MV-4-11 (cell line): Measurements from ENCODE around the gene NVL.
"Not testable (repeated sequence)": the region's sequence is repeated elsewhere in the genome, so short reads cannot be mapped to it uniquely, and the experiment has no call there.

Experiments
- DNase-seq: peaks from one replicate; lab custom pipeline; 2025; lab: John Stamatoyannopoulos, UW

NVL gene

DNA sequence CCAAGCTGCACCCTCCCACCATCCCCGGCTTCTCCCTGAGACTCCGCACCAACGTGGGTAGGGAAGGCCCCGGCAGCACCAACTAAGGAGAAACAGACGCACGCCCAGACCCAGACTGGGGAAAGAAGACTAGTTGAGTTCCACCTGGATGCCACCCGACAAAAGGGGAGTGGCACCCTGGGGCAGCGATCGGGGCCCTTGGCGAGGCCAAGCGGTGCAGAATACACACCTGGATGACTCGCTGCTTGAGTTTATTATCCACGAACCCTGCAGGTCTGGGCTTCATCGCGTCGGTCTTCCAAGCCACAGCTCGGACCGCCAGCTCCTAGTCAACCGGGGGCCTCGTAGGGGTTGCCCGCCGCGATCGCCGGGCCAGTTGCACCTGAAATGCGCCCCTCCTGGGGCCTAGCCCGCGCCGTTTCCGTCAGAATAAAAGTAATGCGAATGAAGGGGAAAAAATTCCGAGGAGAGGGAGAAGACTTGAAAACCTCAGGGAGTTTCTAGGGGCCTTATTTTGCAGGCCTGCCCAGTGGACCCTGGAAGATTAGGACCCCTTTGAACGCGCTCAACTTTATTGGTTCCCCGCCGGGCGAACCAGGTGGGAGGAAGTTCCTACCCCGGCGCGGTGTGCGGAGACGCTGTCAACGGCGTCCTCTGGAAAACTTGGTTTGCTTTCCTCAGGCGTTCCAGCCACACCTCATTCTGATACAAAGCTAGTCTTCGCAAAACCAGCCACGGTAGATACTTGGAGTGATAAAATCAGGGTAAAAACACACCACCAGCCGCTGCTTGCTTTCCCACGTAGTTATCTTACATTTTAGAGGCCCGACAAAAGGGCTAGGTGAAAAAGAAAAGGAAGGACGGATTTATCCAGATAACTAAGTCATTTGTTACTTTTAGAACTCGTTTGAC lies at the start of gene NVL:
Gene NVL, minus strand, starts transcription at position 331 of the 912 bp plus-strand sequence. Its CDS starts 45 bp downstream, at position 286.
- DNase-seq: peak; percentile 82

DNA sequence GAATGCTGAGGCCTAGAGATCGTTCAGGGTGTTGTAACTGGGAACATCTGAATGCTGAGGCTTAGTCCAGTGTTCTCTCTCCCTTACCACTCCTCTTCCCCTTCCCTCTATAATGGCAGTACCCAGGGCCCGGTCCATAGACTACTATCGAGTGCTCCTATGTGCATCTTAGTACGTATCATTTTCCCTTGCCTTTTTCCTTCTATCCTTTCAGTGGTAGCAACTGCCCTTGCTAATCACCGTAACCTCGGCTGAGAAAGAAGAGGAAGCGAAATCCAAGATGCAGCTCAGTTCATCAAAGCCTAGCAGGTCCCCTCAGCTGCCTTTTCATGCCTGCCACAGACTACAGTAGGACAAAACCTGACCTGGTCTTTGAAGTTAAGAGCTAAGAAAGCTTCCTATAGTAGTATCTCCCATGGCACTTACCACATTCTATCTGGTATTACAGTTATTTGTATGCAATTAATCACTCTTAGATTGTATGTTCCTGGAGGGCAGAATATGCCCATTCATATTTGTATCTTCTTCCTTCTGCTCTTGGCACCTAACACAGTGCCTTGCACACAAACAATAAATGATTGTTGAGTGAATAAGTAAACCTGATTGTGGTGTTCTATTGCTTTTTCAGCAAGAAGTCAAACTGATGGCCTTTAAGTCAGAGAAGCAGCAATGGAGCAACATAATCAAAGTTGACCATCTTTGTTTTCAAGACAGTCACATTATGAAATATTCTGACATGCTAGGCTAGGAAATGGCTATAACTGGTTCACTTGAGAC lies 49.1 kb upstream of the NVL start:
- DNase-seq: peak; percentile 91

DNA sequence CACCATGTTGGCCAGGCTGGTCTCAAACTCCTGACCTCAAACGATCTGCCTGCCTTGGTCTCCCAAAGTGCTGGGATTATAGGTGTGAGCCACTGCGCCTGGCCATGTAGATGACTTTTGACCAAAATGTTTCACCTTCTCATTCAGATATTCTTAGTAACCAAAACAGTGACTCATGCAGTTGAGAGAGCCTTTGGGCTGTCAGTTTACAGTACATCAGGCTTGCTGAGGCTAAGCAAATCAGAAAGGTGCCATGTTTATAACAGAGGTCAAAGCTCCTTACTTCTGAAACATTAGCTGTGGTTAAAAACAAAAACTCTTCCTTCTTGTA lies 47.7 kb upstream of the NVL start:
- DNase-seq: peak; percentile 46

DNA sequence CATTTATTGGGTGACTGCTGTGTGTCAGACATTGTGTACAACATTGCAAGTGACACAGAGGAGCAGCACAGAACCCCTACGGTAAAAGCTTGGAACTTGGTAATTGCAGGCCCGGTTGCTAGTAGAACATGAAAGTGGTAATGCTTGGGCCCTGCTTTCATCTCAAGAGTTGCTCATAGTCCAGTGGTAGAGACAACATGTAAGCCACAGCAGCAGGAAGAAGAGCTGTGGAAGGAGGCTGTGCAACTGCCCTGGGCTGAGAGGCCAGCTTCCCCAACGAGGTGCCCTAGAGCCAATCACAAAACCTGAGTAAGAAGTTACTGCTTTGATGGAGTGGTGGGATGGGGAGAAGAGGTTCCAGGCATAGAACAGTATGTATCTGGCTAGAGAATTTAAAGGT lies 45.1 kb upstream of the NVL start:
- no peak for DNase-seq

DNA sequence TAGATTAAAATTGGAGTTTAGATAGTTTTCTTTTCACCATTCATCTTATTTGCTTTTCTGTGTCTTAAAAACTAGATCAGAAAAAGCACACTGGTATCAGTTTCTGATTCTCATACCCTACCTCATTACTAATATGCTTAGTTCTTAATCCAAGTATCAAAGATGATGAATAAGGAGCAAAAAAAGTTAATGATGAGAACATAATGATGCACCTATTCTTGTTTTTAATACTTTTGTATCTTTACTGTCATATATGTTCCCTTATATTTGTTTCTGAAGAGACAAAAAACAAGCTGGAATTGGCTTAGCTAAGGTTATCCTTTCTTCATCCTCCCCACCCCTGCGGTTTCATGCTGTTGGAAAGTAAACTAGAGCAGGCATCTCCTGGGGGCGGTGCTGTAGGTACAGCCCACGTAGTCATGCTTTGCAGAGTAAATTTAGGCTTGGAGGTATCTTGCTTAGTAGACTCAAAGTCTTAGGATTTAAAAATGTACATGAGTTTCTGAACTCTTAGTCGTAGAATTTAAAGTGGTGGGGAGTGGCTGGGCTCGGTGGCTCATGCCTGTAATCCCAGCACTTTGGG lies 43.1 kb upstream of the NVL start:
- DNase-seq: no peak

DNA sequence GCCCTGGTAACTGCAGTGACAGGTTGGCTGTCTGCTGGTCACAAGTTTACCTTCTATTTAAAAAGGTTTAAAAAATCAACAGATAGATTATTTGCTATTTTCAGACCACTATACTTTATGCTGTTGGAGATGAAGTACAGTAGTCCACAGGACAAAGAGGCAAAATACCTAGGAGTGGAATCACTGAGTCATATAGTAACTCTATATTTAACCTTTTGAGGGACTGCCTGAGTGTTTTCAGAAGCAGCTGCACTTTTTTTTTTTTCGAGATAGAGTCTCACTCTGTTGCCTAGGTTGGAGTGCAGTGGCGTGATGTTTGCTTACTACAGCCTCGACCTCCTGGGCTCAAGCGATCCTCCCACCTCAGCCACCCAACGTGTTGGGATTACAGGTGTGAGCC lies 38.4 kb upstream of the NVL start:
- no peak for DNase-seq

DNA sequence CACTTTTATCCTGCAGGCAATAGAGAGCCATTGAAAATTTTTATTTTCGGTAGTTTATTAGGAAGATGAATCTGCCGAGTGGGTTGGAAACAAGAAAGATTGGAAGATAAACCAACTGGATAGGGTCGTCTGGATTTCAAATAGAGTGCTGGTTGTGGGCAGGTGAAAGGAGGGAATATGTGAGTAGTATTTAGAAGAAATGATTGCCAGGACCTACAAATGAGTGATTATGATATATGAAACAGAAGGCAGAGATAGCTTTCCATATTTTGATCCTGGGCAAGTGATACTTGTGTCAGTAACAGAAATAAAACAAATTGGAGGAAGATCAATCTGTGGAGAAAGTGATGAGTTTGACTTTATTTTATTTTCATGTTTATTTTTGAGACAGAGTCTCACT lies 29.2 kb upstream of the NVL start:
- DNase-seq: no peak

DNA sequence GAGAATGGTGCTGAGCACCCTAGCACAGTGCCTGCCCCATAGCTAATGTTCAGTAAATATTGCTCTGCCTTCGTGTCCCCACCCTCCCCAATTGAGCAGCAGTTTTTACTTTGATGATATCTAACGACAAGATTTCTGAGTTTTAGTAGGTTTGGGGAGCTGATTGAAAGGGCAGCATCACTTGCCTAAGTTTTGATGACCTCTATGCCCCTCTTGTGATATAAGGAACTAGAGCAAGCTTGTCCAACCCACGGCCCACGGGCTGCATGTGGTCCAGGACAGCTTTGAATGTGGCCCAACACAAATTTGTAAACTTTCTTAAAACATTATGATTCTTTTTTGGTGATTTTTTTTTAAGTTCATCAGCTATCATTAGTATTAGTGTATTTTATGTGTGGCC lies 28.3 kb upstream of the NVL start:
- peak; percentile 26 for DNase-seq

DNA sequence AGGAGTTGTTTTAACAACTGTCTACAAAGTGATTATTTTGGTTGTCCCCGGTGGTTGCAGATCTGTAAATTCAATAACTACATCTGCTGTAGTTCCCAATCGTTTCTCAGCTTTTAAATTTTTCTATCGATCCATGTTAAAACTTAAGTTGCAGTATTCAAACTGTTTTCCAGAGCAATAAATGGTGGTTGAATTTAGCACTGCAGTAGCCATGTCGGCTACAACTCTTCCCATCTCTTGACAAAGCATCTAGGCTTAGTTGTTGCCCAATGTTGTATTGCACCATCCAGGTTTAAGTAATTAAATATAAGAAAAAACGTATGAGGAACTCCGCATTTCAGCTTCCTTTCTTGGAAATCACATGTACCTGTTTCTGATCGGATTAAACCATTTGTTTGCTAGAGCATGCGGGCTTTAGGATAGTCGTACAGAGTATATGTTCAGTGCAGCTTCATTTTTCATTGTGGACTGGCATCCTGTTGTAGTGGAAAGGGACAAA lies 27.7 kb upstream of the NVL start:
- peak; percentile 85 for DNase-seq

DNA sequence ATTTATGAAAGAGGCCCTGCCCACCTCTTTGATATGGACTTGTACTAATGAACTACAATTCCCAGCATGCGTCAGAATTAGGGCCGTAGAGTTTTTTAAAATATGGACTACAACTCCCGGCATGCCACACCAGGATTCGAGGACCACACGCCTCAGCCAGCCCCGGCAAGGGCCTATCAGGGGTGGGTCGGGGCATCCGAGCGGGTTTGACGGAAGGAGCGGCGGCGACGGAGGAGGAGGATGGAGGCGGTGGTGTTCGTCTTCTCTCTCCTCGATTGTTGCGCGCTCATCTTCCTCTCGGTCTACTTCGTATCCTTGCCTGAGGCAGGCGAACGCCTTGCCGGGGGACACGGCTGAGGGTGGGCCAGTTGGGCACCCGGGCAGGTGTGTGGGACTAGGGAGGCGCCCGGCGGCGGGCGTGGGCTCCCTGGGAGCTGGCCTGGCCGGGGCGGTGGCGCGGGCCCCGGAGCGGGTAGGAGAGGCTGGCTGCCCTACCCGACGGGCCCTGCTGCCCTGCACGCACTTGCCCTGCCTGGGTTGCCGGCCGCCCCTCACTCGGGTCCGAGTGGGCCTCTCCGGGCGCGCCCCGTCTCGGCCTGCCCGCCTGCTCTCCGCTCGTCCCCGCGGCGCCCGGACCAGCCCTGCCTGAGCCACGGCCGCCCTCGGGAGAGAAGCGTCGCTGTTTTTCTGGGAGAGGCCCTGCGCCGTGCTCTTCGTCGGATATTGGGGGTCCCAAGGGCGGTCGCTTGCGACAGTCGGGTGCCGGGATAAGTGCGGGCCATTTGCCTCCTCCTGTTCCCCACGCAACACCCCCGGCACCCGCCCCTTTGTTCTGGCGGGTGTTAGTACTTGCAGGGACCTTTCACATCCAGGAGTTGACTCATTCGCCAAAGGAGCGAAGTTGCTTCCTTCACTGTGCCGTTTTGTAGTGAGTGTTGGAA lies 27.0 kb upstream of the NVL start, which contains the start of gene CNIH4:
Gene CNIH4, plus strand, starts transcription at position 195 of the 941 bp plus-strand sequence. Its CDS starts 46 bp downstream, at position 241.
- peak; percentile 92 for DNase-seq

DNA sequence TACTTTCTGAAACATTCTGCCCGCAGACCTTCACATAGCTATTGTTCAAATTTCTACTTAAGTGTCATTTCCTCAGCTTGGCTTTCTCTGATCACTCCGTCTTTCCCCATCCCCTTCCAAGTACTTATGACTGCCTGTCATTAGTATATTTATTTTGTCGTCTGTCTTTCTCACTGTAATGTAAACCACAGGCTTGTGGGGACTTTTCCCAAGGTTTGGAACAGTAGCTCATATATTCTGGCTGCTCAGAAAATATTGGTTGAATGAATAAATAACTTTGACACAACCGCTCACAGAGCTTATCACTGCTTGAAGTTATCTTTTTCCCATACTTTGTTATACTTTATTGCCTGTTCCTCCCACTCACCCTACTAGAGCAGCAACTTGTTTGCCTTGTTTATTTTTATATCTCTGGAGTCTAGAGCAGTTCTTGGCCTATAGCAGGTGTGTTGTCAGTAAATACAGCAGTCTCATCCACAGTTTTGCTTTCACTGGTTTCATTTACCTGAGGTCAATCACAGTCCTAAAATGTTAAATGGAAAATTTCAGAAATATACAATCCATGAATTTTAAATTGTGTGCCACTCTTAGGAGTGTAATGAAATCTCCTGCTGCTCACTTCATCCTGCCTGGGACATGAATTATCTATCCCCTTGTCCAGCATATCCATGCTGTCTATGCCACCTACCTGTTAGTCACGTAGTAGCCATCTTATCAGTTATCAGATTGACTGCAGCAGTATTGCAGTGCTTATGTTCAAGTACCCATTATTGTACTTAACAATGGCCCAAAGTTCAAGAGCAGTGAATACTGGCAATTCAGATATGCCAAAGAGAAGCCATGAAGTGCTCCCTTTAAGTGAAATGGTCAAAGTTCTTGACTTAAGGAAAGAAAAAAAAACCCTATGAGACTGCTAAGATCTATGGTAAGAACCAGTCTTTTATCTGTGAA lies 24.3 kb upstream of the NVL start:
- DNase-seq: no peak

DNA sequence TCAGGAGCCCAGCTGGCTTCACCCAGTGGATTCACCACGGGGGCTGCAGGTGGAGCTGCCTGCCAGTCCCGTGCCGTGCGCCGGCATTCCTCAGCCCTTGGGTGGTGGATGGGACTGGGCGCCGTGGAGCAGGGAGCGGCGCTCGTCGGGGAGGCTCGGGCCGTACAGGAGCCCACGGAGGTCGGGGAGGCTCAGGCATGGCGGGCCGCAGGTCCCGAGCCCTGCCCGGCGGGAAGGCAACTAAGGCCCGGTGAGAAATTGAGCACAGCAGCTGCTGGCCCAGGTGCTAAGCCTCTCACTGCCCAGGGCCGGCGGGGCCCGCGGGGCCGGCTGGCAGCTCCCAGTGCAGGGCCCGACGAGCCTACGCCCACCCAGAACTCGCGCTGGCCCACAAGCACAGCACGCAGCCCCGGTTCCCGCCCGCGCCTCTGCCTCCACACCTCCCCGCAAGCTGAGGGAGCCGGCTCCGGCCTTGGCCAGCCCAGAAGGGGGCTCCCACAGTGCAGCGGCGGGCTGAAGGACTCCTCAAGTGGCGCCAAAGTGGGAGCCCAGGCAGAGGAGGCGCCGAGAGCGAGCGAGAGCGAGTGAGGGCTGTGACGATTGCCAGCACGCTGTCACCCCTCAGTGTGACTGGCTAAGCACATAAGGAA lies 22.6 kb upstream of the NVL start:
- not testable (repeated sequence) for DNase-seq

DNA sequence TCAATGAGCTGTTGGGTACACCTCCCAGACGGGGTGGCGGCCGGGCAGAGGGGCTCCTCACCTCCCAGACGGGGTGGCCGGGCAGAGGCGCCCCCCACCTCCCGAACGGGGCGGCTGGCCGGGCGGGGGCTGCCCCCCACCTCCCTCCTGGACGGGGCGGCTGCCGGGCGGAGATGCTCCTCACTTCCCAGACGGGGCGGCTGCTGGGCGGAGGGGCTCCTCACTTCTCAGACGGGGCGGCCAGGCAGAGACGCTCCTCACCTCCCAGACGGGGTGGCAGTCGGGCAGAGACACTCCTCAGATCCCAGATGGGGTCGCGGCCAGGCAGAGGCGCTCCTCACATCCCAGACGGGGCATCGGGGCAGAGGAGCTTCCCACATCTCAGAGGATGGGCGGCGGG lies 19.7 kb upstream of the NVL start:
- DNase-seq: not testable (repeated sequence)

DNA sequence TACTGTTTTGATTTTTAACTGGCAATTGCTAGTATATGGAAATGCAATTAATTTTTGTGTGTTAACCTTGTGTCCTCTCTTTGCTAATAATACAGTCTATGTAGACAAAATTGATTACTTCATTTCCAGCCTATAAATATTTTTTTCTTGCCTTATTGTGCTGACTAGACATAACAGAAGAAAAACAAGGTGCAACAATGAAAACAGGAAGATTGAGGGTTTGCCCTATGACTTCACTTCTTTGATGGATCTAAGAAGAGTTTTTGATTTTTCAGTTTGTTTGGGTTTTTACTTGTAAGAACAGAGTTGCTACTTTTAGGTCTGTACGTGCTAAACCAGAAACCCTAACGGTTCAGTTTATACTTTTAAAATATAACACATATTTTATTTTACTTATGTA lies 18.2 kb upstream of the NVL start:
- DNase-seq: no peak

DNA sequence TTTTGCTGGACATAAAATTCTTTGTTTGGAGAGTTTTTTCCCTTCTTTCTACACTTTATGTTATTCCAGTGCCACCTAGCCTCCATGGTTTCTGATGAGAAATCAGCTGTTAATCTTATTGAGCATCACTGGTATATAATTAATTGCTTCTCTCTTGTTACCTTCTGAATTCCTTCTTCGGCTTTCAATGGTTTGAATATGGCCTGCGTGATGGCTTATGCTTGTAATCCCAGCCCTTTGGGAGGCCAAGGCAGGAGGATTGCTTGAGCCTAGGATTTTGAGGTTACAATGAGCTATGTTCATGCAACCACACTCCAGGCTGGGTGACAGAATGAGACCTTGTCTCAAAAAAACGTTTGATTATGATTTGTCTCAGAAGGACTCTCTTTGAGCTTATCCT lies 13.7 kb upstream of the NVL start:
- no peak for DNase-seq

DNA sequence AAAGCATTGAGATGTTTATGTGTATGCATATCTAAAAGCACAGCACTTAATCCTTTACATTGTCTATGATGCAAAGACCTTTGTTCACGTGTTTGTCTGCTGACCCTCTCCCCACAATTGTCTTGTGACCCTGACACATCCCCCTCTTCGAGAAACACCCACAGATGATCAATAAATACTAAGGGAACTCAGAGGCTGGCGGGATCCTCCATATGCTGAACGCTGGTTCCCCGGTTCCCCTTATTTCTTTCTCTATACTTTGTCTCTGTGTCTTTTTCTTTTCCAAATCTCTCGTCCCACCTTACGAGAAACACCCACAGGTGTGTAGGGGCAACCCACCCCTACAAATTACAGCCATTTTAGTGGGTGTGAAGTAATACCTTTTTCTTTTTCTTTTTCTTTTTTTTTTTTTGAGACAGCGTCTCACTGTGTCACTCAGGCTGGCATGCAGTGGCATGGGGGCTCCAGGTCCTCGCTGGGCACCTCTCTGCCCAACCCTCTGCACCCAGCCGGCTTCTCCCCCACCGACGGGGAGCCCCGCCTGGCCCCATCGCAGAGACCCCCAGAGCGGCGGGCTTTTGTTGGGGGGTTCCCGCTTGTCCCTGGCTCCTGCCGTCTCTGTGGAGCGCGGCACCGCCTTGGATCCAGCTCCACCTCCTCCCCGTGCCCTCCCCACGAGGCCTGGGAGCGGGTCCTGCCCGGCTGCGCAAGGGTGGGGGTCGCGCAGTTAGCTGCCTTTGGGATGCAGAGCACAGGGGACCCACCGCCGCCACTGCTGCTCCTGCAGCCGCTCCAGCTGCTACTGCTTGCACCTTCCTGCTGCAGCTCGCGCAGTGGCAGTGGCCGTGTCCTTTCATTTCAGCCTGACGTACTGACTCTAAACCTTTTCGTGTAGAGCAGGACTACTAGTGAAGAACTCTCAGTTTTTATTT lies 10.7 kb upstream of the NVL start:
- DNase-seq: not testable (repeated sequence)

DNA sequence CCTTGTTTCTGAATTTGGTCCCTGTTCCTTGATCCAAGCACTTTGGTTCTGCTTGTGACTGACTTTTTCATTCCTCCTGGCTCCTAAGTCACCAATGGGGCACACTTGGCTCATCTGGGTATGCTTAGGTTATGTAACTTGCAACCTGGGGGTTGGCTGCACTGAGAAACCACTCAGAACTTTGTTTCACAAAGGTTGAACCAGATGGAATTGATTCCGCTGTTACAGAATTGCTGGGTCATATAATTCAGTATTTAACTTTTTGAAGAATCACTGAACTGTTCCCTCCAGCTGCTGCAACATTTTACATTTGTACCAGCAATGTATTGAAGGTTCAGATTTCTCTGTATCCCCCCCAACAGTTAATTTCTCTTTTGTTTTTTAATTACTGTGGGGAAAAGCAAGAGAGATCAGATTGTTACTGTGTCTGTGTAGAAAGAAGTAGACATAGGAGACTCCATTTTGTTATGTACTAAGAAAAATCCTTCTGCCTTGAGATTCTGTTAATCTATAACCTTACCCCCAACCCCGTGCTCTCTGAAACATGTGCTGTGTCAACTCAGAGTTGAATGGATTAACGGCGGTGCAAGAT lies 9.6 kb upstream of the NVL start:
- DNase-seq: no peak

DNA sequence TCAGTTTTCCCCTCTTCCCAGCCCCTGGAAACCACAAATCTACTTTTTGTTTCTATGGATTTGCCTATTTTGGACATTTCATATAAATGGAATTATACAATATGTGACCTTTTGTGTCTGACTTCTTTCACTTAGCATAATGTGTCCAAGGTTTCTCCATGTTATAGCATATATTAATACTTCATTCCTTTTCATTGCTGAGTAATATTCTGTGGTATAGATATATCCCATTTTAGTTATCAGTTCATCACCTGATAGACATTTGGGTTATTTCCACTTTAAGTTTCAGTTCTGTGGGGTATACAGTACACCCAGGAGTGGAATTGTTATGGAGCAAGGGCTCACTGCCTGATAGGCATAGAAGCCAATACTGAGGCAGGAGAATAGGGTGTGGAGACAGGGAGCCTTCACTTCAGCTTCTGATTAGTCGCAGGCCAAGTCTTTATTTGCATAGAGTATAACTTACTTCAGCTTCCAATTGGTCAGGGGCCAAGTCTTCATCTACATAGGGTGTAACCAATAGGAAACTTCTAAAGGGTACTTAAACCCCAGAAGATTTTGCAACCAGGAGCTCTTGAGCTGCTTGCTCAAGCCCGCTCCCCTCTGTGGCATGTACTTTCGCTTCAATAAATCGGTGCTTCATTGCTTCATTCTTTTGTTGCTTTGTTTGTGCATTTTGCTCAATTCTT lies 8.3 kb upstream of the NVL start:
- peak; percentile 93 for DNase-seq
